HG02884 (cell line): ENCODE results near the gene BCL2L1.

Experiments
- ATAC-seq: cut with Tn5 transposase; IDR thresholded peaks from one replicate; pipeline ENCODE4 v1.9.1; 2021; ENCODE audit warnings: mild to moderate bottlenecking, moderate library complexity; ENCODE audit not compliant: unreplicated experiment

Gene BCL2L1

DNA sequence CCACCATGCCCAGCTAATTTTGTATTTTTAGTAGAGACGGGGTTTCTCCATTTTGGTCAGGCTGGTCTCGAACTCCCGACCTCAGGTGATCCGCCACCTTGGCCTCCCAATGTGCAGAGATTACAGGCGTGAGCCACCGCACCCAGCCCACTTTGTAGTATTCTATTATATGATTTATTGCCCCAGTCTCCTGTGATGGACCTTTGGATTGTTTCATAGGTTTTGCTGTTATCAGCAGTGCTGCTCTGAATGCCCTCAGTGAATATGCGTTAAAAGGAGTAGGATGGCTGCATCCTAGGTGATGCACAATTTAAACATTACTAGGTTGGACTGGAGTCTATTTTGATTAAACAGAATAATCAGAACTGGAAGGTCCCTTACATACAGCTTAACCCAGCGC is 107.3 kb downstream of the BCL2L1 start:
- no peak for ATAC-seq
